HUES6 (cell line): ENCODE results near the gene PROCA1.

ENCODE experiments used
- H3K27ac ChIP-seq: 2 replicates; pipeline ENCODE4 v1.7.0; 2013; ENCODE audit warnings: low read depth, mild to moderate bottlenecking, low read length, inconsistent platforms
- H3K27me3 ChIP-seq: 2 replicates; pipeline ENCODE4 v1.6.1; 2013; ENCODE audit warnings: low read length; ENCODE audit not compliant: control insufficient read depth, insufficient read depth
- H3K36me3 ChIP-seq: 2 replicates; pipeline ENCODE4 v1.6.1; 2013; ENCODE audit warnings: low read length; ENCODE audit not compliant: control insufficient read depth, insufficient read depth
- H3K4me1 ChIP-seq: 2 replicates; pipeline ENCODE4 v1.6.1; 2013; ENCODE audit warnings: low read length; ENCODE audit not compliant: control insufficient read depth, insufficient read depth
- H3K4me3 ChIP-seq: 2 replicates; pipeline ENCODE4 v1.5.1; 2013; ENCODE audit warnings: low read depth, low read length
- H3K9ac ChIP-seq: one replicate; pipeline ENCODE4 v1.6.1; 2013; ENCODE audit warnings: mild to moderate bottlenecking, low read length
- H3K9me3 ChIP-seq: 2 replicates; pipeline ENCODE4 v1.6.1; 2013; ENCODE audit warnings: low read depth, low read length; ENCODE audit not compliant: control insufficient read depth, insufficient read depth

The PROCA1 gene

GRCh38 chr17:28702752-28703150 is 8.9 kb downstream of the PROCA1 start:
- Histone ChIP-seq H3K27me3 (no peaks in the 10 kb centered on the region), H3K4me3 (no peak overlapping the region), H3K9ac (no peak overlapping the region), H3K27ac (no peak overlapping the region), H3K9me3 (no peaks in the 10 kb centered on the region), H3K36me3 (peaks cover 81% of the 10 kb centered on the region), H3K4me1 (peaks cover 8% of the 10 kb centered on the region)

- H3K4me3 ChIP-seq, result no peak overlapping the region
- H3K36me3 ChIP-seq, result peaks cover 87% of the 10 kb centered on the region
- no peak overlapping the region for H3K27ac ChIP-seq
- H3K27me3 ChIP-seq, result no peaks in the 10 kb centered on the region
- peaks cover 4% of the 10 kb centered on the region for H3K4me1 ChIP-seq
- no peak overlapping the region for H3K9ac ChIP-seq
- H3K9me3 ChIP-seq, result no peaks in the 10 kb centered on the region
These were observed 9.5 kb downstream of the PROCA1 start for GRCh38 chr17:28702026-28702751.

GRCh38 chr17:28700830-28701492 is 10.7 kb downstream of the PROCA1 start:
- Histone ChIP-seq H3K9ac (no peak overlapping the region), H3K27ac (no peak overlapping the region), H3K9me3 (no peaks in the 10 kb centered on the region), H3K27me3 (no peaks in the 10 kb centered on the region), H3K4me1 (no peaks in the 10 kb centered on the region), H3K4me3 (no peak overlapping the region), H3K36me3 (peaks cover 94% of the 10 kb centered on the region)

GRCh38 chr17:28700278-28700677 is 11.4 kb downstream of the PROCA1 start:
- Histone ChIP-seq H3K4me3 (no peak overlapping the region), H3K36me3 (peaks cover 99% of the 10 kb centered on the region), H3K9ac (no peak overlapping the region), H3K27me3 (no peaks in the 10 kb centered on the region), H3K9me3 (no peaks in the 10 kb centered on the region), H3K27ac (no peak overlapping the region), H3K4me1 (no peaks in the 10 kb centered on the region)

- no peak overlapping the region for H3K4me3 ChIP-seq
- no peaks in the 10 kb centered on the region for H3K9me3 ChIP-seq
- H3K27ac ChIP-seq, result no peak overlapping the region
- H3K27me3 ChIP-seq, result no peaks in the 10 kb centered on the region
- H3K4me1 ChIP-seq, result no peaks in the 10 kb centered on the region
- H3K36me3 ChIP-seq, result peaks cover 100% of the 10 kb centered on the region
- H3K9ac ChIP-seq, result no peak overlapping the region
These were observed 13.3 kb downstream of the PROCA1 start for GRCh38 chr17:28698253-28698941.

- no peak overlapping the region for H3K27ac ChIP-seq
- H3K4me3 ChIP-seq, result no peak overlapping the region
- H3K36me3 ChIP-seq, result peaks cover 93% of the 10 kb centered on the region
- H3K4me1 ChIP-seq, result no peaks in the 10 kb centered on the region
- no peak overlapping the region for H3K9ac ChIP-seq
- no peaks in the 10 kb centered on the region for H3K27me3 ChIP-seq
- H3K9me3 ChIP-seq, result no peaks in the 10 kb centered on the region
These were observed 17.8 kb downstream of the PROCA1 start for GRCh38 chr17:28693869-28694268.

- H3K4me1 ChIP-seq, result no peaks in the 10 kb centered on the region
- no peaks in the 10 kb centered on the region for H3K9me3 ChIP-seq
- no peak overlapping the region for H3K9ac ChIP-seq
- peaks cover 93% of the 10 kb centered on the region for H3K36me3 ChIP-seq
- no peak overlapping the region for H3K27ac ChIP-seq
- H3K27me3 ChIP-seq, result no peaks in the 10 kb centered on the region
- H3K4me3 ChIP-seq, result no peak overlapping the region
These were observed 22.7 kb downstream of the PROCA1 start for GRCh38 chr17:28689011-28689410.

GRCh38 chr17:28688481-28688880 is 23.2 kb downstream of the PROCA1 start:
- H3K27ac ChIP-seq, result no peak overlapping the region
- no peaks in the 10 kb centered on the region for H3K9me3 ChIP-seq
- no peak overlapping the region for H3K9ac ChIP-seq
- H3K4me1 ChIP-seq, result no peaks in the 10 kb centered on the region
- H3K36me3 ChIP-seq, result peaks cover 91% of the 10 kb centered on the region
- no peak overlapping the region for H3K4me3 ChIP-seq
- H3K27me3 ChIP-seq, result no peaks in the 10 kb centered on the region

- Histone ChIP-seq H3K27me3 (no peaks in the 10 kb centered on the region), H3K4me3 (no peak overlapping the region)
These were observed 25.4 kb downstream of the PROCA1 start for GRCh38 chr17:28686296-28686695.

GRCh38 chr17:28685366-28685765 is 26.3 kb downstream of the PROCA1 start:
- Histone ChIP-seq H3K4me3 (no peak overlapping the region), H3K27me3 (no peaks in the 10 kb centered on the region), H3K36me3 (peaks cover 98% of the 10 kb centered on the region), H3K4me1 (no peaks in the 10 kb centered on the region), H3K27ac (no peak overlapping the region), H3K9me3 (no peaks in the 10 kb centered on the region), H3K9ac (no peak overlapping the region)

More at GRCh38 chr17:28686296-28686695, 25.4 kb downstream of the PROCA1 start:
- no peaks in the 10 kb centered on the region for H3K4me1 ChIP-seq
- no peak overlapping the region for H3K9ac ChIP-seq
- no peak overlapping the region for H3K27ac ChIP-seq
- H3K9me3 ChIP-seq, result no peaks in the 10 kb centered on the region
- H3K36me3 ChIP-seq, result peaks cover 98% of the 10 kb centered on the region

- no peaks in the 10 kb centered on the region for H3K4me1 ChIP-seq
- no peak overlapping the region for H3K4me3 ChIP-seq
- H3K27me3 ChIP-seq, result no peaks in the 10 kb centered on the region
- H3K9ac ChIP-seq, result no peak overlapping the region
- H3K9me3 ChIP-seq, result no peaks in the 10 kb centered on the region
- peaks cover 97% of the 10 kb centered on the region for H3K36me3 ChIP-seq
- H3K27ac ChIP-seq, result no peak overlapping the region
These were observed 26.7 kb downstream of the PROCA1 start for GRCh38 chr17:28684963-28685362.
